HG03196 (cell line): Measurements from ENCODE around the gene MAP6.
A peak's percentile ranks its signal among the peaks of the same experiment; 100 is the strongest.

Experiments used
- ATAC-seq: cut with Tn5 transposase; IDR thresholded peaks from one replicate; pipeline ENCODE4 v1.9.1; 2021; ENCODE audit not compliant: unreplicated experiment

The MAP6 gene

GRCh38 chr11:75571625-75572024, 97.2 kb downstream of the MAP6 start:
- ATAC-seq = no peak

GRCh38 chr11:75570559-75571139, 98.2 kb downstream of the MAP6 start:
- no peak for ATAC-seq

- ATAC-seq = no peak
Measured at GRCh38 chr11:75568616-75569219, 100.1 kb downstream of the MAP6 start.

GRCh38 chr11:75567971-75568370, 100.9 kb downstream of the MAP6 start:
- ATAC-seq = no peak

GRCh38 chr11:75566763-75567279, 102.0 kb downstream of the MAP6 start:
- no peak for ATAC-seq

GRCh38 chr11:75565916-75566762, 102.7 kb downstream of the MAP6 start:
- no peak for ATAC-seq

GRCh38 chr11:75565221-75565814, 103.5 kb downstream of the MAP6 start:
- ATAC-seq = no peak

- ATAC-seq = no peak
Measured at GRCh38 chr11:75563978-75564552, 104.8 kb downstream of the MAP6 start.

- no peak for ATAC-seq
Measured at GRCh38 chr11:75563501-75563977, 105.3 kb downstream of the MAP6 start.

- ATAC-seq = no peak
Measured at GRCh38 chr11:75562836-75563484, 105.9 kb downstream of the MAP6 start.

- ATAC-seq = peak; percentile 60
Measured at GRCh38 chr11:75562048-75562835, 106.6 kb downstream of the MAP6 start, which contains the start of gene SERPINH1. Gene SERPINH1, plus strand, starts transcription at chr11:75562253. Its CDS starts 4,097 bp downstream, at chr11:75566350.

GRCh38 chr11:75561426-75562047, 107.3 kb downstream of the MAP6 start:
- ATAC-seq = no peak

- ATAC-seq = no peak
Measured at GRCh38 chr11:75560644-75561043, 108.2 kb downstream of the MAP6 start.

- no peak for ATAC-seq
Measured at GRCh38 chr11:75558939-75559843, 109.6 kb downstream of the MAP6 start.

- no peak for ATAC-seq
Measured at GRCh38 chr11:75557666-75558494, 111.0 kb downstream of the MAP6 start.

GRCh38 chr11:75556275-75556674, 112.6 kb downstream of the MAP6 start:
- ATAC-seq = no peak
